HUDEP-2 (cell line): ENCODE measurements around the gene DPY19L1.
"Not testable (repeated sequence)": the region's sequence is repeated elsewhere in the genome, so short reads cannot be mapped to it uniquely, and the experiment has no call there.

ENCODE experiments used
- DNase-seq, 76 experiments: peaks; one replicate each; lab custom pipeline; 2025; ENCODE audit not compliant: unreplicated experiment in 76 of 76; lab: John Stamatoyannopoulos, UW

Gene DPY19L1

GRCh38 chr7:34996423-34997090 lies 40.7 kb downstream of the DPY19L1 start:
- DNase-seq: peak in 18 of 76 experiments; percentile 7 to 43 (median 17)

DNA sequence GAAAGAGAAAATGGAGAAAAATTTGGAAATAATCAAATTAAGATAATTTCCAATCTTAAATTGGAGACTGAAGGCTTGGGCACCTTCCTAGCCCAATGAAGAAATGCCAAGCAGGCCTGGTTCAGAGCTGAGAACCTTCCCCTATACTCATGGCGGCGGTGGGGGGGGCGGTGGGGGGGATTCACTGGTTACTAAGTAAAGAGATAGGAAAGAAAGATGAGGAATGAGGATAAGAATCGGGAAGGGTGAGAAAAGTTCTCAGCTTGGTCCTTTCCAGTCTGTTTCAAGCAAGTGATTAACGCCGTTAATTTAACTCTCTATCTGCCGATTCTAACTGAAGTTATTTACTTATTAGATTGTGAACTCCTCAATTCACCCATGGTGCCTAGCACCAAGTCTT lies 41.5 kb downstream of the DPY19L1 start:
- no peak for DNase-seq

GRCh38 chr7:34991938-34992840 lies 45.1 kb downstream of the DPY19L1 start:
- DNase-seq: no peak

DNA sequence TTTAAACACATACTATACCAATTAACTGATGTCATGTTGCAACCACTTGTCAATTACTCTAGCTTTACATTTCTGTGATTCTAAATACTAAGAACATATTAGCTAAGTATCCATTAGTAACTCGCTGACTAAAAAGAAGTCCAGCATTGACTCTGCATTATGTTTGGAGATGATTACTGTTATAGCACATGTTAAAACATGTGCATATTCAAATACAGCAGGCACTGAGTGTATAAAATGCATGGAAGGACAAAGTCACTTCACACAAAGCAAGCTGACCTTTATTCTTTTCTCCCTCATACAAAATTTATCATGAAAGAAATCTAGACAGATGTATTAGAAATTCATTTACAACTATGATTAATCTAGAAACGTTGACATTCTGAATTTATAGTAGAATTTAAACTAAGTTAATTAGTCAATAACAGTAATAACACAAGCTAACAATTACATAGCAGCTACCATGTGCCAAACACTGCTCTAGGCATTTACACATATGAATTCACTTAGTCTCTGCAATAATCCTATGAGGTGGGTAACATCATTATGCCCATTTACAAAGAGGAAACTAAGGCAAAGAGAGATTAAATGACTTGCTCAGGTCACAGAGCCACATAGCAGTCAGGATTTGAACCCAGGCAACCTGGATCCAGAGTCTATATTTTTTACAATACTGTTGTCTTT lies 48.7 kb downstream of the DPY19L1 start:
- not testable (repeated sequence) for DNase-seq

GRCh38 chr7:34985155-34985554 lies 52.1 kb downstream of the DPY19L1 start:
- not testable (repeated sequence) for DNase-seq

- DNase-seq: not testable (repeated sequence)
Measured at GRCh38 chr7:34984140-34984539, 53.1 kb downstream of the DPY19L1 start.

DNA sequence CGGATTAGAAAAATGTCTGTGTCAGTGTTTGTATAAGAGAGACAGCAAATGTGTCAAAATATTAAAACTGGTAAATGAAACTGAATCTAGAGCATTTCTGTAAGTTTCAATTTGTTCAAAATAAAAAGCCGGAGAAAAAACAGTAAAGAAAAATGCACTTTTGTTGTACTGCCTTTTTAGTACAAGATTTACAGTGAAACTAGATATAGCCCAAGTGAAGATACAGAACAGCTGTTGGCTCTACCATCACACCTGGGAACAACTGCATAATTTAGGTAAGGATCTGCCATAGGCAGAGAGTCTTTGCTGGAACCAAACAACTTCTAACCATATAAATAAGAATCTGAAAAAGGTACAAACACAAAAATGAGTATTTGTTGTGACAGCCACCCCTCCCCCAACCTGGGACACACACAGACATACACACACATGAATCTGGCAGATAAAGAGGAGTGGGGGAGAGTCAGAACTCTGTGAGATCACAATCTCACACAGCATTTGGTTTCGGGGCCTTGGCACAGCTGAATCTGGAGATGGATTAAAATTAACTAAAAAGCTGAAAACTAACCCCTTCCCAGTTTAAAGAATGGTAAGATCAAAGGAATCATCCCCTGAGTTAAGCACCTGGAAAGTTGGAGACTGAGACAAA lies 54.8 kb downstream of the DPY19L1 start:
- DNase-seq: peak in 16 of 76 experiments; percentile 1 to 25 (median 10)

DNA sequence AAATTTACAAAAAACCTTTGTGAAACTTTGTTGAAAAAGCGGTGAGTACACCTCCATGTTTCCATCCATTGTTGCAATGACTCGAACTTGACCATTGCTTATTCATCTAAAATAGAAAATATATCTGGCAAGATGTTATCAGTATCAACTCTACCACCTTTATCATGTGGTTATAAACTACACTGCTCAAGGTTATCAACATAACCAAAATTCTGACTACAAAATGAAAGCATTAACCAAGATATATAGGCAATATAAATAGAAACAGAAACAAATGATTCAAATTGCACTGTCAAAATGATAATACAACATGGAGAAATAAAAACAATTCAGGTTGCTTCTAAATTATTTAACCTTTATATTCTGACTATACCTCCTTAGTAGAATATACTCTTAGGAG lies 58.2 kb downstream of the DPY19L1 start:
- DNase-seq: not testable (repeated sequence)

GRCh38 chr7:34973400-34973760 lies 63.9 kb downstream of the DPY19L1 start:
- no peak for DNase-seq

DNA sequence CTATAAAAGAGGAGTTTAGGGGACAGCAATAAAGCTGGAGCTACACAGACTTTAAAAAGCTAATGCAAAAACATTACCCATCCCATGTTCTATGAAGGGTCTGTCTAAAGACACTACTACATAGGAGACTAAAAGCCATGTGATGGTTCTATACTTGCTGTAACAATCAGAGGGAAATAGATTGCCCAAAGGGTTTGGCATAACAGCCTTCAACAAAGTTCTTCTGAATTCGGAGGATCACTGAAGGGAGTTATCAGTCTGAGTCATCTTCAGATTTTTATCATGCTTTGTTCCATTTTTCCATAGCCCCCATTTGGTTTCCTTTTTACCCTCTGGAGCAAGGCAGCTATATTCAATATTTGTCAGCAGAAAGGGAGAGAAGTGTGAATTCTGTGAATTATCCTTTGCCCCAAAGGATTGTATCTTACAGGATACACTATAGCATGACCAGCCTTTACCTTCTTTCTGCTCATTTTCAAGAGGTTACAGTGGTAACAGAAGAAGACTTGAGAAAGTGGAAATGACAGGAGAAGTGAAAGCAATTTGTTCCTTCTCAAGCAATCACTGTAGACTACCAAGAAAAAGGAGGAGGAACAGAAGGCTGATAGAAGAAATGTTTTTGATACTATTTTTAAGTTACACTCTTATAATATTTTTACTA lies 64.4 kb downstream of the DPY19L1 start:
- DNase-seq: not testable (repeated sequence)

DNA sequence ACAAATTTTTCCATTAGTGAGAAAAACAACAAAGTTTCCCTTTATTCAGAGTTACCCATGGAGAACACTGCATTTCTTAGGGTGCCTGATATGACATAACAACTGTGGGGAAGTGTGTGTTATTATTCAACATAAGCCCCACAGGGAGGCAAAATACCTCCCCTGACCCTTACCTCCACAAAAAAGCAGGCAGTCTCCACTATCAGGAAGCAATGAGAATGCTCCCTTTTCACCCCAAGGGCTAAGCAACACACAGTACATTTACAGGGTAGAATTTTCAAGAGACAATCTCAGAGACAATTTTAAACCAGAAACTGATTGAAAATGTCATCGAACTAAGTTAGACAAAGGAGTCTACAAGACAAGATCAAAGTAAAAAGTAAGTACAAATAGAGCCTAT lies 69.5 kb downstream of the DPY19L1 start:
- DNase-seq: not testable (repeated sequence)

GRCh38 chr7:34966504-34966903 lies 70.8 kb downstream of the DPY19L1 start:
- not testable (repeated sequence) for DNase-seq

GRCh38 chr7:34958021-34958420 lies 79.3 kb downstream of the DPY19L1 start:
- no peak for DNase-seq

DNA sequence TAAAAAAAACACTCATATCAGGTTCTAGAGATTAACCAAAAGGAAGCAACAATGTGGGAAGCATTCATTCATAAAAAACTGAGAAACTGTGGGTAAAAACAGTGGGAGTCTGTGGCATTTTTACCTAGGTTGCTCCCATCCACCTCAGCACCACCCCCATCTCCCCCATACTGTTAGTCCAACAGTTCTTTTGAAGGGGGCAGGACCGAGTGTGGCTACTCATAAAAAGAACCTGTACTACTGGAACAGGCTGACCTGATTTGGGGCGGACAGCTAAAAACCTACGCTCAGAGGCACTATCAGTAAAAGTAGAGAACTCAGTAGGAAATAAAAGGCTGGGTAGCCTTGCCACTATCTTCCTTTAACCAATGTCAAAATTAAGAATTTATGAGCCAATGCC lies 84.5 kb downstream of the DPY19L1 start:
- DNase-seq: no peak

- no peak for DNase-seq
Measured at GRCh38 chr7:34949361-34949760, 87.9 kb downstream of the DPY19L1 start.

GRCh38 chr7:34947427-34947826 lies 89.9 kb downstream of the DPY19L1 start:
- not testable (repeated sequence) for DNase-seq

- DNase-seq: no peak
Measured at GRCh38 chr7:34946486-34946885, 90.8 kb downstream of the DPY19L1 start.

DNA sequence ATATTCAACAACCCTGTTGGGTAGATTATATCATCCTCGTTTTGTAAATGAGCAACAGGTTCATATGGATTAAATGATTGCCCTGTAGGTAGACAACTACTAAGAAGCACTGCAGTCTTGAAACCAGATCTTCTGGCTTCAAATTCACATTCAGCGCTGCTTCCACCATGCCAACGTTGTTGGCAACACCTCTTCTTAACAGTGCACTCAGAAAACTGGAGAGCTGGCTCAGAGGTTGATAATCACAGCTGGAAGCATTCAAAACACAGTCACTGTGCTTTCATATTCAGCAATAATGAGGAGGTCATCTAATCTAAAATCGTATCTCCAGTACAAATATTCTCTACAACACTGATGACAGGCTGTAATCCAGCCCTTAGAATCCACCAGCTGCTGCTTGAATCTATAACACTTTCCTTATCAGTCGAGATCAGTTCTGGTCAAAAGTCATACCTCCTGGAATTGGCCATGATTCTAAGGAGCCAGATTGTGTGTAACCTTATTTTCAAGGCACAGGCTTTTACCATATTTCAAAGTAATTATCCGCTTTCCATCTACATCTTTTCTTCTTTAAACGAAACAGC lies 91.3 kb downstream of the DPY19L1 start:
- DNase-seq: not testable (repeated sequence)

DNA sequence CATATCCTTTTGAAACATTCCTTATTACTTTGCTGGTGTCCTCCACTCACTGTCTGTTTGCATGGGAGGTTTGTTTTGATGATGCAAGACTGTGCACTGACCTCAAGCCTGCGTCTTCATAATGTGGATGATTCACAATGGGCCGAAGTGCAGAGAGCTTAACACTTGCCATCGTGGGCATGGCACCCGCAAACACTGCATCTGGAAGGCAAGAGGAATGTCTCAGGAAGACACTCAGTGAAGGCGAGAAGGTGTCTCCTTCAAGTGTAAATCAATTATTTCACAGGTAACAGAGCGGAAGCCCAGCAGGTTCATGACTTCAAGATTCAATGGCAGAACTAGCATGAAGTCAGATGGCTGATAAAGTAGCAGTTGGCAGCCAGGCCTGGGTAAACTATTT lies 98.1 kb downstream of the DPY19L1 start:
- no peak for DNase-seq

DNA sequence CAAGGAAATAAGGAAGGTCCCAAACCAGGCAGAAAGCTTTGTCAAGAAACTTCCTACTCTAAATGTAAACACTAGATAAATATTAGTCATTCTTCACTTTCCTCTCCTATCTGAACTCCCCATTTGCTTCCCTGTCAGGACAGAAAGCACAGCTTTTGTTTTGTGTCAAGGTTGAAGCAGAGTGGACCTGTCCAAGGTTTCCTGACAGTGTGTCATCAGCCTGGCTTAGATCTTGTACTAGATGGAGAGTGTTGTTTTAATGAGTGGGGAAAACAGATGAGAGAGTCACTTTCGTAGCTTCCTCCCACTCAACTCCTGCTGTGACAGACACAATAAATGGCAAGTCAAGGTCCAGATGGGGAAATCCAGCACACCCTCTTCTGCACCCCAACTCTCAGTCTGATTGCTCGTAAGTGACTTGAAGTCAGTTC lies 101.5 kb downstream of the DPY19L1 start:
- DNase-seq: not testable (repeated sequence)
